ENCODE data around the gene ARHGAP28. TPM values are rescaled to one million over a fixed set of nuclear protein-coding genes. Genes with fewer than 3 reads are reported as not detected.

The ARHGAP28 gene
- total and polyA plus RNA-seq, 2 of the 13 experiments (the other 11 are each of a cell fraction or from before 2014, with no cell fraction given), result not detected

DNA sequence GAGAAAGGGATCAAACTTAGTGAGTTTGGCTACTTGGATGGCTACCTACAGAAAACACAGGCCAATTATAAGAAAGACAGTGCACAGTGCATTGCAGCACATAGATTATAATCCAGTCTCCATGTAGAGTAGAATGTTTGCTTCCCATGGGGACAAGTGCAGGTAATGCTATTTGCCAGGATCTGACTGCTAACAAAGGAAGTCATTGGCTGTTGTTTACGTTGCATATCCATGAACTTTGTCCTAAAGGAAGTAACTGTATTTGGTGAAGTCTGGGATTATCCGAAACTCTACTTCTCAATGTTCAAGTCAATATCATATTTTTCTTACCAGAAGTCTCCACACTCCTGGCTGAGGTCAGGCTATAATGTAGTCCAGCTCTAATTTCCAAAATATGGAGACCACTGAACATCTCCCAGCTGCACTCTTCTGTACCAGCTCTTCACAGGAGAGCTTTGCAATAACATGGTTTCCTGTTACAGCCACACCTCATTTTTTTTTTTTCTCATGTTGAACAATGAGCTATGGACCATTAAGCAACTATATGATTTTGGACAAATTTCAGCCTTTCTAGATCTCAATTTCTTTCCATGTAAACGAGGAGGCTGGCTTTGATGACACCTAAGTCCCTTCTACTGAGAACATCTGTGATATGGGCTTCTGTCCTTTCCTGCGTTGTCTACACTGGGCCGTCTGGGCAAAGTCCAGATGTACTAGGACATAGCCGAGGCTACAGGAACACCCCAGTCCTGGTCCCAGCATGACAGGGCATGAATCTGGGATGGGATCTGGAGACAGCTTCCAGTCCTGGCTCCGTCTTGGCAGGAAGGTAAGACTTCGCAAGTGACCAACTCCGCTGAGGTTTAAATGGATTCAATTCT is 233.3 kb downstream of the ARHGAP28 start (continued):
- TF ChIP-seq, protein P1, sequence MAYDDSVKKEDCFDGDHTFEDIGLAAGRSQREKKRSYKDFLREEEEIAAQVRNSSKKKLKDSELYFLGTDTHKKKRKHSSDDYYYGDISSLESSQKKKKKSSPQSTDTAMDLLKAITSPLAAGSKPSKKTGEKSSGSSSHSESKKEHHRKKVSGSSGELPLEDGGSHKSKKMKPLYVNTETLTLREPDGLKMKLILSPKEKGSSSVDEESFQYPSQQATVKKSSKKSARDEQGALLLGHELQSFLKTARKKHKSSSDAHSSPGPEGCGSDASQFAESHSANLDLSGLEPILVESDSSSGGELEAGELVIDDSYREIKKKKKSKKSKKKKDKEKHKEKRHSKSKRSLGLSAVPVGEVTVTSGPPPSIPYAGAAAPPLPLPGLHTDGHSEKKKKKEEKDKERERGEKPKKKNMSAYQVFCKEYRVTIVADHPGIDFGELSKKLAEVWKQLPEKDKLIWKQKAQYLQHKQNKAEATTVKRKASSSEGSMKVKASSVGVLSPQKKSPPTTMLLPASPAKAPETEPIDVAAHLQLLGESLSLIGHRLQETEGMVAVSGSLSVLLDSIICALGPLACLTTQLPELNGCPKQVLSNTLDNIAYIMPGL (CRISPR knock-in tag; IDR thresholded peaks at IDR 0.05; ENCODE audit: borderline replicate concordance in 1 of 2, low read depth in 1 of 2), result no peak
- no peak for TF ChIP-seq RFX1 (IDR thresholded peaks at IDR 0.05)
- TF ChIP-seq, protein P2, sequence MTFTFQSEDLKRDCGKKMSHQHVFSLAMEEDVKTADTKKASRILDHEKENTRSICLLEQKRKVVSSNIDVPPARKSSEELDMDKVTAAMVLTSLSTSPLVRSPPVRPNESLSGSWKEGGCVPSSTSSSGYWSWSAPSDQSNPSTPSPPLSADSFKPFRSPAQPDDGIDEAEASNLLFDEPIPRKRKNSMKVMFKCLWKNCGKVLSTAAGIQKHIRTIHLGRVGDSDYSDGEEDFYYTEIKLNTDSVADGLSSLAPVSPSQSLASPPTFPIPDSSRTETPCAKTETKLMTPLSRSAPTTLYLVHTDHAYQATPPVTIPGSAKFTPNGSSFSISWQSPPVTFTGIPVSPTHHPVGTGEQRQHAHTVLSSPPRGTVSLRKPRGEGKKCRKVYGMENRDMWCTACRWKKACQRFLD (CRISPR knock-in tag; IDR thresholded peaks at IDR 0.05; ENCODE audit: borderline replicate concordance), result no peak
- TF ChIP-seq ZNF768 (CRISPR knock-in tag; IDR thresholded peaks at IDR 0.05), result no peak
- no peak for TF ChIP-seq RELA (CRISPR knock-in tag; IDR thresholded peaks at IDR 0.05)
- TF ChIP-seq HCFC1 (IDR thresholded peaks at IDR 0.05; ENCODE audit: low read depth, low read length), result no peak
- no peak for TF ChIP-seq ZNF703 (CRISPR knock-in tag; IDR thresholded peaks at IDR 0.05; ENCODE audit: borderline replicate concordance)
- TF ChIP-seq ZNF569 (CRISPR knock-in tag; IDR thresholded peaks at IDR 0.05; ENCODE audit: borderline replicate concordance), result no peak
- peak; percentile 24 for TF ChIP-seq TEAD3 (CRISPR knock-in tag; optimal IDR thresholded peaks at IDR 0.05; ENCODE audit: borderline replicate concordance)
- TF ChIP-seq NFKBIZ (CRISPR knock-in tag; IDR thresholded peaks at IDR 0.05), result no peak
- TF ChIP-seq MIER2 (CRISPR knock-in tag; IDR thresholded peaks at IDR 0.05), result no peak
- TF ChIP-seq JUND (CRISPR knock-in tag; IDR thresholded peaks at IDR 0.05), result no peak
- no peak for TF ChIP-seq RCOR2 (CRISPR knock-in tag; IDR thresholded peaks at IDR 0.05)
- no peak for TF ChIP-seq GATAD1 (CRISPR knock-in tag; IDR thresholded peaks at IDR 0.05)
- TF ChIP-seq ZNF24 (IDR thresholded peaks at IDR 0.05), result no peak
- TF ChIP-seq ZNF644 (CRISPR knock-in tag; IDR thresholded peaks at IDR 0.05; ENCODE audit: low read depth), result peak; percentile 72; the same call in 1 of the 2 replicates
- TF ChIP-seq NFRKB (IDR thresholded peaks at IDR 0.05), result no peak
- TF ChIP-seq, protein P3, sequence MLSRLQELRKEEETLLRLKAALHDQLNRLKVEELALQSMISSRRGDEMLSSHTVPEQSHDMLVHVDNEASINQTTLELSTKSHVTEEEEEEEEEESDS (CRISPR knock-in tag; IDR thresholded peaks at IDR 0.05; ENCODE audit: borderline replicate concordance), result no peak
- no peak for TF ChIP-seq PRMT3 (CRISPR knock-in tag; IDR thresholded peaks at IDR 0.05; ENCODE audit: borderline replicate concordance, low read depth)
- TF ChIP-seq ZNF614 (CRISPR knock-in tag; IDR thresholded peaks at IDR 0.05; ENCODE audit: borderline replicate concordance), result no peak
- TF ChIP-seq, protein P4, sequence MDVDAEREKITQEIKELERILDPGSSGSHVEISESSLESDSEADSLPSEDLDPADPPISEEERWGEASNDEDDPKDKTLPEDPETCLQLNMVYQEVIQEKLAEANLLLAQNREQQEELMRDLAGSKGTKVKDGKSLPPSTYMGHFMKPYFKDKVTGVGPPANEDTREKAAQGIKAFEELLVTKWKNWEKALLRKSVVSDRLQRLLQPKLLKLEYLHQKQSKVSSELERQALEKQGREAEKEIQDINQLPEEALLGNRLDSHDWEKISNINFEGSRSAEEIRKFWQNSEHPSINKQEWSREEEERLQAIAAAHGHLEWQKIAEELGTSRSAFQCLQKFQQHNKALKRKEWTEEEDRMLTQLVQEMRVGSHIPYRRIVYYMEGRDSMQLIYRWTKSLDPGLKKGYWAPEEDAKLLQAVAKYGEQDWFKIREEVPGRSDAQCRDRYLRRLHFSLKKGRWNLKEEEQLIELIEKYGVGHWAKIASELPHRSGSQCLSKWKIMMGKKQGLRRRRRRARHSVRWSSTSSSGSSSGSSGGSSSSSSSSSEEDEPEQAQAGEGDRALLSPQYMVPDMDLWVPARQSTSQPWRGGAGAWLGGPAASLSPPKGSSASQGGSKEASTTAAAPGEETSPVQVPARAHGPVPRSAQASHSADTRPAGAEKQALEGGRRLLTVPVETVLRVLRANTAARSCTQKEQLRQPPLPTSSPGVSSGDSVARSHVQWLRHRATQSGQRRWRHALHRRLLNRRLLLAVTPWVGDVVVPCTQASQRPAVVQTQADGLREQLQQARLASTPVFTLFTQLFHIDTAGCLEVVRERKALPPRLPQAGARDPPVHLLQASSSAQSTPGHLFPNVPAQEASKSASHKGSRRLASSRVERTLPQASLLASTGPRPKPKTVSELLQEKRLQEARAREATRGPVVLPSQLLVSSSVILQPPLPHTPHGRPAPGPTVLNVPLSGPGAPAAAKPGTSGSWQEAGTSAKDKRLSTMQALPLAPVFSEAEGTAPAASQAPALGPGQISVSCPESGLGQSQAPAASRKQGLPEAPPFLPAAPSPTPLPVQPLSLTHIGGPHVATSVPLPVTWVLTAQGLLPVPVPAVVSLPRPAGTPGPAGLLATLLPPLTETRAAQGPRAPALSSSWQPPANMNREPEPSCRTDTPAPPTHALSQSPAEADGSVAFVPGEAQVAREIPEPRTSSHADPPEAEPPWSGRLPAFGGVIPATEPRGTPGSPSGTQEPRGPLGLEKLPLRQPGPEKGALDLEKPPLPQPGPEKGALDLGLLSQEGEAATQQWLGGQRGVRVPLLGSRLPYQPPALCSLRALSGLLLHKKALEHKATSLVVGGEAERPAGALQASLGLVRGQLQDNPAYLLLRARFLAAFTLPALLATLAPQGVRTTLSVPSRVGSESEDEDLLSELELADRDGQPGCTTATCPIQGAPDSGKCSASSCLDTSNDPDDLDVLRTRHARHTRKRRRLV (CRISPR knock-in tag; IDR thresholded peaks at IDR 0.05), result no peak
- no peak for TF ChIP-seq GFI1 (CRISPR knock-in tag; IDR thresholded peaks at IDR 0.05; ENCODE audit: borderline replicate concordance)
- TF ChIP-seq CHCHD3 (CRISPR knock-in tag; IDR thresholded peaks at IDR 0.05), result no peak

Data from HepG2 (cell line).